H1 (cell line): ENCODE data around the gene SH3RF2. TPM values are rescaled to one million over a fixed set of nuclear protein-coding genes. Genes with fewer than 3 reads are reported as not detected.

Source experiments
- CTCF ChIA-PET: fragments of 300-600 bp; sonication (Branson Sonifier 250); formaldehyde crosslinking; loops from one replicate; lab custom pipeline; 2021; ENCODE audit not compliant: partially characterized antibody; lab: Charles Lee
- POLR2A ChIA-PET: fragments of 300-600 bp; sonication (Branson Sonifier 250); formaldehyde crosslinking; loops from one replicate; lab custom pipeline; 2021; ENCODE audit warnings: inconsistent platforms; ENCODE audit not compliant: partially characterized antibody; lab: Charles Lee
- DNase-seq, 2 experiments: peaks; one replicate each; pipeline versions ENCODE4 v3.0.0 to v3.0.0-alpha.2; 2010 to 2022; ENCODE audit warnings: low spot score in 2 of 2, low read depth in 1 of 2, mixed read lengths in 1 of 2
- FAIRE-seq: peaks from 2 replicates; lab custom pipeline; 2011; peaks lifted over from hg19 to GRCh38; lab: Jason Lieb, UNC
- H2AFZ ChIP-seq: 2 replicates; pipeline ENCODE4 v1.8.1; 2012; ENCODE audit warnings: low read length, inconsistent platforms
- H2AK5ac ChIP-seq: 2 replicates; pipeline ENCODE4 v1.6.1; 2013; ENCODE audit warnings: low read depth, low read length
- H2BK120ac ChIP-seq: replicated peaks from 2 replicates; pipeline ENCODE3; 2013; ENCODE audit warnings: low read depth, low read length, inconsistent platforms
- H2BK12ac ChIP-seq: 2 replicates; pipeline ENCODE4 v1.6.1; 2013; ENCODE audit warnings: low read depth, low read length
- H2BK15ac ChIP-seq: 2 replicates; pipeline ENCODE4 v1.6.1; 2013; ENCODE audit warnings: low read length
- H2BK20ac ChIP-seq: 2 replicates; pipeline ENCODE4 v1.6.1; 2013; ENCODE audit warnings: low read length
- H2BK5ac ChIP-seq: 2 replicates; pipeline ENCODE4 v1.6.1; 2013; ENCODE audit warnings: low read depth, low read length
- H3K14ac ChIP-seq: 2 replicates; pipeline ENCODE4 v1.6.1; 2013; ENCODE audit warnings: inconsistent platforms; ENCODE audit not compliant: insufficient read length
- H3K18ac ChIP-seq: 2 replicates; pipeline ENCODE4 v1.6.1; 2013; ENCODE audit warnings: low read length; ENCODE audit errors: extremely low read depth
- H3K23ac ChIP-seq: 2 replicates; pipeline ENCODE4 v1.6.1; 2013; ENCODE audit warnings: inconsistent platforms; ENCODE audit not compliant: insufficient read length
- H3K23me2 ChIP-seq: 2 replicates; pipeline ENCODE4 v1.6.1; 2013; ENCODE audit warnings: low read depth, low read length
- H3K27ac ChIP-seq: 2 replicates; pipeline ENCODE4 v1.6.1; 2011; ENCODE audit warnings: low read depth, low read length, inconsistent platforms
- H3K27me3 ChIP-seq, 4 experiments: replicated peaks in 1 of 4; 1 replicate in 1 of 4; 2 replicates in 3 of 4; pipeline versions ENCODE4 v1.6.1 to v1.8.1; 2011 to 2013; ENCODE audit warnings: low read length in 3 of 4, mild to moderate bottlenecking in 3 of 4, inconsistent platforms in 2 of 4, mixed read lengths in 2 of 4, moderate library complexity in 1 of 4; ENCODE audit not compliant: control insufficient read depth in 3 of 4, insufficient read depth in 3 of 4; ENCODE audit errors: extremely low read depth in 1 of 4
- H3K36me3 ChIP-seq, 4 experiments: 2 replicates each; pipeline versions ENCODE4 v1.6.1 to v1.8.1; 2011 to 2013; ENCODE audit warnings: mild to moderate bottlenecking in 4 of 4, low read length in 3 of 4, moderate library complexity in 2 of 4, control low read depth in 1 of 4, inconsistent platforms in 1 of 4; ENCODE audit not compliant: insufficient read depth in 4 of 4, control insufficient read depth in 2 of 4
- H3K4ac ChIP-seq: replicated peaks from 2 replicates; pipeline ENCODE3; 2013; ENCODE audit warnings: low read length, low read depth, mixed read lengths, inconsistent platforms; ENCODE audit not compliant: insufficient read length
- H3K4me1 ChIP-seq, 4 experiments: replicated peaks in 1 of 4; 1 replicate in 1 of 4; 2 replicates in 3 of 4; pipeline versions ENCODE4 v1.6.1 to v1.8.1; 2011 to 2013; ENCODE audit warnings: low read length in 3 of 4, inconsistent platforms in 2 of 4, mixed read lengths in 1 of 4; ENCODE audit not compliant: insufficient read depth in 4 of 4, control insufficient read depth in 3 of 4
- H3K4me2 ChIP-seq, 2 experiments: 2 replicates each; pipeline versions ENCODE4 v1.6.1 to v1.8.1; 2011 to 2013; ENCODE audit warnings: low read depth in 2 of 2, low read length in 2 of 2, control low read depth in 1 of 2, inconsistent platforms in 1 of 2, mild to moderate bottlenecking in 1 of 2; ENCODE audit not compliant: insufficient read depth in 1 of 2
- H3K4me3 ChIP-seq, 4 experiments: fragments of 200-600, 300-600 bp in 1 of 4; sonication (generic), shearing (Covaris generic), sonication (Bioruptor Twin) in 1 of 4; 2 replicates each; pipeline versions ENCODE4 v1.5.1 to v1.8.1; 2011 to 2016; ENCODE audit warnings: low read length in 4 of 4, low read depth in 3 of 4, control low read depth in 2 of 4, inconsistent platforms in 2 of 4, mild to moderate bottlenecking in 2 of 4, mixed read lengths in 1 of 4, moderate library complexity in 1 of 4; ENCODE audit not compliant: insufficient read depth in 2 of 4; ENCODE audit errors: extremely low read depth in 1 of 4
- H3K56ac ChIP-seq: replicated peaks from 2 replicates; pipeline ENCODE3; 2013; ENCODE audit warnings: low read depth, mild to moderate bottlenecking, mixed read lengths, low read length, inconsistent platforms; ENCODE audit not compliant: insufficient read length
- H3K79me1 ChIP-seq: 2 replicates; pipeline ENCODE4 v1.6.1; 2013; ENCODE audit warnings: low read depth, low read length, control low read depth
- H3K79me2 ChIP-seq, 2 experiments: 2 replicates each; pipeline versions ENCODE4 v1.6.1 to v1.8.1; 2012 to 2013; ENCODE audit warnings: low read length in 2 of 2, mild to moderate bottlenecking in 2 of 2, inconsistent platforms in 1 of 2; ENCODE audit not compliant: insufficient read depth in 2 of 2, control insufficient read depth in 1 of 2
- H3K9ac ChIP-seq, 4 experiments: replicated peaks in 1 of 4; 1 replicate in 1 of 4; 2 replicates in 3 of 4; pipeline versions ENCODE4 v1.6.1 to v1.8.1; 2011 to 2013; ENCODE audit warnings: low read depth in 3 of 4, low read length in 3 of 4, control low read depth in 2 of 4, mild to moderate bottlenecking in 2 of 4, moderate library complexity in 2 of 4, inconsistent platforms in 1 of 4; ENCODE audit errors: extremely low read depth in 1 of 4
- H3K9me3 ChIP-seq, 2 experiments: 2 replicates each; pipeline versions ENCODE4 v1.6.1 to v1.8.1; 2012 to 2013; ENCODE audit warnings: mild to moderate bottlenecking in 2 of 2, moderate library complexity in 2 of 2, control low read depth in 1 of 2, inconsistent platforms in 1 of 2, low read depth in 1 of 2, low read length in 1 of 2, mixed read lengths in 1 of 2; ENCODE audit not compliant: insufficient read depth in 2 of 2
- H4K20me1 ChIP-seq, 2 experiments: replicated peaks in 1 of 2; 2 replicates each; pipeline versions ENCODE3 to v1.8.1; 2011 to 2013; ENCODE audit warnings: inconsistent platforms in 2 of 2, low read length in 2 of 2, mild to moderate bottlenecking in 1 of 2; ENCODE audit not compliant: insufficient read depth in 2 of 2, control insufficient read depth in 1 of 2
- H4K5ac ChIP-seq: 2 replicates; pipeline ENCODE4 v1.6.1; 2013; ENCODE audit warnings: low read length, low read depth, mixed read lengths, inconsistent platforms; ENCODE audit not compliant: insufficient read length
- H4K8ac ChIP-seq: 2 replicates; pipeline ENCODE4 v1.8.0; 2013; ENCODE audit warnings: mild to moderate bottlenecking, moderate library complexity, low read length, inconsistent platforms; ENCODE audit not compliant: insufficient read depth; ENCODE audit errors: extremely low read depth
- H4K91ac ChIP-seq: replicated peaks from 2 replicates; pipeline ENCODE3; 2013; ENCODE audit warnings: low read length, mixed read lengths, inconsistent platforms; ENCODE audit not compliant: insufficient read length
- CEBPB ChIP-seq: IDR thresholded peaks from 2 replicates; pipeline ENCODE4 v1.6.1; 2012; ENCODE audit warnings: low read depth, low read length
- CTBP2 ChIP-seq: IDR thresholded peaks from 2 replicates; pipeline ENCODE4 v1.7.0; 2011; ENCODE audit warnings: borderline replicate concordance, mild to moderate bottlenecking, moderate library complexity, mixed read lengths, low read length; ENCODE audit not compliant: insufficient read depth, insufficient read length
- GTF2F1 ChIP-seq: IDR thresholded peaks from 2 replicates; pipeline ENCODE4 v1.6.1; 2012; ENCODE audit warnings: low read depth, low read length, improper control_type of control experiment, borderline replicate concordance
- JUN ChIP-seq: IDR thresholded peaks from 2 replicates; pipeline ENCODE4 v1.6.1; 2011; ENCODE audit warnings: low read depth, mild to moderate bottlenecking, improper control_type of control experiment, low read length
- KDM4A ChIP-seq: IDR thresholded peaks from one replicate; pipeline ENCODE4 v1.7.1; 2012; ENCODE audit warnings: low read depth, mild to moderate bottlenecking, moderate library complexity, low read length, inconsistent platforms; ENCODE audit not compliant: severe bottlenecking
- MAX ChIP-seq: IDR thresholded peaks from 2 replicates; pipeline ENCODE4 v1.6.1; 2012; ENCODE audit warnings: inconsistent platforms
- SIN3A ChIP-seq, 2 experiments: IDR thresholded peaks in 1 of 2; conservative IDR thresholded peaks in 1 of 2; 2 replicates each; pipeline ENCODE4 v1.6.1; 2011 to 2012; ENCODE audit warnings: low read length in 2 of 2, improper control_type of control experiment in 1 of 2, low read depth in 1 of 2, mild to moderate bottlenecking in 1 of 2
- SRF ChIP-seq: IDR thresholded peaks from 2 replicates; pipeline ENCODE4 v1.6.1; 2011; ENCODE audit warnings: mild to moderate bottlenecking, low read depth, low read length, moderate library complexity
- TAF7 ChIP-seq: optimal IDR thresholded peaks from 2 replicates; pipeline ENCODE3; 2011; ENCODE audit warnings: low read depth, mild to moderate bottlenecking, inconsistent platforms, low read length, moderate library complexity, borderline replicate concordance
- WGBS, 2 experiments: shearing (Covaris generic) in 1 of 2; methylation state at CpG; one replicate each; pipeline versions ENCODE4 v1.1.6 to v1.1.7; 2013 to 2015; ENCODE audit warnings: low lambda C conversion rate in 2 of 2, mixed read lengths in 2 of 2, inconsistent platforms in 1 of 2, low coverage in 1 of 2, missing lambda C conversion rate in 1 of 2; ENCODE audit not compliant: insufficient replicate concordance in 2 of 2, insufficient coverage in 1 of 2, insufficient read length in 1 of 2; ENCODE audit errors: extremely low coverage in 1 of 2, missing lambda C conversion rate in 1 of 2; 5-methylcytosine and 5-hydroxymethylcytosine counted together
- polyA plus RNA-seq, 7 experiments: library from polyadenylated mRNA; depleted of rRNA in 3 of 7; stranded (reverse) in 5 of 7; unstranded in 2 of 7; fragments of >200 nt in 5 of 7; fragments of 200-250 nt in 2 of 7; gene quantifications; 1 replicate in 5 of 7; 2 replicates in 1 of 7; 4 replicates in 1 of 7; pipeline versions ENCODE4 v1.2.1 to v1.2.3, GENCODE V29; 2011 to 2013; ENCODE audit warnings: missing spikeins in 2 of 7, mixed read lengths in 2 of 7
- total RNA-seq: library from RNA; stranded (reverse); fragmentation: NEBNext Ultra II Directional; extraction: Animal tissue kit (Norgen Biotek cat#: 25700); gene quantifications from 2 replicates; pipeline ENCODE4 v1.2.1, GENCODE V29; 2021

SH3RF2 gene
- total and polyA plus RNA-seq, 2 of the 8 experiments (the other 6 are each of a cell fraction or from before 2014, with no cell fraction given) = 0.80 to 0.95 TPM

- no peak for FAIRE-seq
- no peak overlapping the region for H3K18ac ChIP-seq
- no peak overlapping the region for H4K91ac ChIP-seq
- H3K4me3 ChIP-seq = no peak overlapping the region
- H2BK5ac ChIP-seq = no peak overlapping the region
- H4K5ac ChIP-seq = no peak overlapping the region
- no peak overlapping the region for H2AFZ ChIP-seq
- H3K4ac ChIP-seq = no peak overlapping the region
- H2AK5ac ChIP-seq = no peak overlapping the region
- no peak overlapping the region for H3K14ac ChIP-seq
- no peak overlapping the region for H3K23ac ChIP-seq
- H3K27ac ChIP-seq = no peak overlapping the region
- 94% methylated on average over 1 of the region's 1 CpG; no CpG with 5 or more reads in 1 of the 2 experiments for WGBS, 2 experiments
- DNase-seq = no peak
- H4K8ac ChIP-seq = no peak overlapping the region
- no peaks in the 10 kb centered on the region for H3K79me2 ChIP-seq
- POLR2A ChIA-PET = interaction anchor here (1.9 to 2.4 kb wide), 2 partner anchors 13 to 94 kb away, joined by 5 to 7 read pairs; partner anchors contain the start of gene RBM27
- no peaks in the 10 kb centered on the region for H3K27me3 ChIP-seq
- H3K56ac ChIP-seq = no peak overlapping the region
- H2BK20ac ChIP-seq = no peak overlapping the region
- no peaks in the 10 kb centered on the region for H3K79me1 ChIP-seq
- no peak overlapping the region for H2BK12ac ChIP-seq
- H3K4me1 ChIP-seq = no peaks in the 10 kb centered on the region
- CTCF ChIA-PET = interaction anchor here (1.0 to 1.9 kb wide), 4 partner anchors 10 to 201 kb away, joined by 3 to 5 read pairs (median 4); no protein-coding TSS in a partner anchor
- no peaks in the 10 kb centered on the region for H4K20me1 ChIP-seq
- no peak overlapping the region for H3K4me2 ChIP-seq
- H2BK15ac ChIP-seq = no peak overlapping the region
- no peaks in the 10 kb centered on the region for H3K9me3 ChIP-seq
- peaks cover 3 to 27% (median 19%) of the 10 kb centered on the region in 4 experiments; a peak in 7 of 8 replicates for H3K36me3 ChIP-seq
- no peak overlapping the region for H3K9ac ChIP-seq
- H3K23me2 ChIP-seq = no peaks in the 10 kb centered on the region
- TF ChIP-seq CEBPB (no peak), SRF (no peak), CTBP2 (no peak), MAX (no peak), KDM4A (no peak), SIN3A (conservative IDR thresholded peaks at IDR 0.05 in 1 of 2, IDR thresholded peaks at IDR 0.05 in 1 of 2; ENCODE audit: low read depth in 1 of 2, low read length in 2 of 2) (no peak), TAF7 (no peak), JUN (no peak), GTF2F1 (no peak)
- H2BK120ac ChIP-seq = no peak overlapping the region
These were observed 173.0 kb downstream of the SH3RF2 start for GRCh38 chr5:146109379-146109778.
